Measurements from ENCODE around the gene LAX1. TPM values are rescaled to one million over a fixed set of nuclear protein-coding genes. Genes with fewer than 3 reads are reported as not detected.
A peak's percentile ranks its signal among the peaks of the same experiment; 100 is the strongest.
"Not testable (repeated sequence)": the region's sequence is repeated elsewhere in the genome, so short reads cannot be mapped to it uniquely, and the experiment has no call there.

LAX1 gene
- polyA plus RNA-seq, 1 donor: 0.27 TPM

DNA sequence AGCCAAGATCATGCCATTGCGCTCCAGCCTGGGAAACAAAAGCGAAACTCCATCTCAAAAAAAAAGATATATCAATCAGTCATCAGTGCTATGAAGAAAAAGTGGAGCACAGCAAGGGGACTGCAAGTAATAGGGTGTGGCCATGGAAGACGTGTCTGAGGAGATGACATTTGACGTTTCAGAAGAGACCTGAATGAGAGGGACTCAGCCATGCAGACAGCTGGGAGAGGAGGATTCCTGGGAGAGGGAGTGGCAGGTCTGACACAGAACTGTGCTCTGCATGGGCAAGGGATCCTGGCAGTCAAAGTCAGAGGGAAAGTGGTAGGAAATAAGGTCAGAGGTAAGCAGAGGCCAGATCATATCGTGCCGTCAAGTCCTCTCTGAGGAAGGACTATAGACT is 3.3 kb downstream of the LAX1 start:
- no peak for DNase-seq

DNA sequence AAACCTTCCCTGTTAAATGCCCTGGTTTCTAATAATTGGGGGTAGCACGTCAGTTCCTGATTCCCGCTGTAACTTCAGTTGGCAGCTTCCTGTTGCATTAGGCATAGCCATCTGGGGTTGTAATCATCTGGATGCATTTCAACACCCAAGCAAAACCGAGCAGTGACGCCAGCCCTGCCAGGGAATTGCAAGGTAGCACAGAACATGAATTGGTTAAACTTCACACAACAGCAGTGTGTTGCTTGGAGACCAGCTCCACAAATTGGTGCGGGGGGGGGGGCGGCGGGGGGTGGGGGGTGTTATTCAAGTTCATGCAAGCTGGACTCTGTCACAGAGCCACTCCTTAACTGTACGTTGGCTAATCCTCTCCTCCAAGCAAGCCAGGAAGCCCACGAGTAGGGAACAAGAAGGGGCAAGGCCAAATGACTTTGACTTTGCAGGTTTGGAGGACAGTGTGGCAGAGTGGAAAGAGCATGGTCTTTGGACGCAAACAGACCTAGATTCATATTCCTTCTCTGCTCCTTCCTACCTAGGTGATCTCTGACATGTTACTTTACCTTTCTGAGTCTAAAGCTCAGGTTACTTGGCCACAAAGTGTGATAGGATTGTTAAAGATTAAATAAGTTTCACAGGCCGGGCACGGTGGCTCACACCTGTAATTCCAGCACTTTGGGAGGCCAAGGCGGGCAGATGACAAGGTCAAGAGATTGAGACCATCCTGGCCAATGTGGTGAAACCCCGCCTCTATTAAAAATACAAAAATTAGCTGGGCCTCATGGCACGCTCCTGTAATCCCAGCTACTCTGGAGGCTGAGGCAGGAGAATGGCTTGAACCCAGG is 4.7 kb downstream of the LAX1 start:
- peak; percentile 72 for DNase-seq

DNA sequence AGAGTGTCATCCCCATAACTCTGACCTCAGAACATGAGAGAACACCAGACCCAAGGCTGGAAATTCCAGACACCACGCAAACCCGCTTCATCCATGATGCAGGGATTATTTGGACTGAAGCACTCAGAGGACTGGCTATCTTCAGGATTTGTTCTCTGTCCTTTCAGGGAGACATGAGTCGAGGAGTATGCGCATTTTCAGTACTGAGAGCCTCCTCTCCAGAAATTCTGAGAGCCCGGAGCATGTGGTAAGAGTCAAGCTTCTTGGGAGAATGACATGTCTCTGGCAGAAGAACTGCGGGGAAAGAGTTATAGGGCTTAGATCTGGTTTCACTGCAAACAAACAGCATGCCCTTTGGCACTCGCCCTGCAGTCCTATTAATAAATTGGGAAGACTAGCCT is 6.9 kb downstream of the LAX1 start:
- DNase-seq: no peak

DNA sequence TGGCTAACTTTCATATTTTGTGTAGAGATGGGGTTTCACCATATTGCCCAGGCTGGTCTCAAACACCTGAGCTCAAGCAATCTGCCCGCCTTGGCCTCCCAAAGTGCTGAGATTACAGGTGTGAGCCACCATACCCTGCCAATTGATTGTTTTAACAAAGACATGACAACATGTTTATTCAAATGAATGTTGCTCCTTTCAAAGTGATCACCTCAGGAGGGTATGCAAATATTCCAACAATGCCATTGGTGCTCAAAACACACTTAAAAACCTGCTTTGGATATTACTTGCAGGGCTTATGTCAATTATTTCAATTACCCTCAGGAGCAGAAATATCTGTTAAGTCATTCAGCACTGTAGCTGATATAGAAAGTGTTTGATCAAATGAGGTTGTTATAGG is 7.9 kb downstream of the LAX1 start:
- DNase-seq: no peak

DNA sequence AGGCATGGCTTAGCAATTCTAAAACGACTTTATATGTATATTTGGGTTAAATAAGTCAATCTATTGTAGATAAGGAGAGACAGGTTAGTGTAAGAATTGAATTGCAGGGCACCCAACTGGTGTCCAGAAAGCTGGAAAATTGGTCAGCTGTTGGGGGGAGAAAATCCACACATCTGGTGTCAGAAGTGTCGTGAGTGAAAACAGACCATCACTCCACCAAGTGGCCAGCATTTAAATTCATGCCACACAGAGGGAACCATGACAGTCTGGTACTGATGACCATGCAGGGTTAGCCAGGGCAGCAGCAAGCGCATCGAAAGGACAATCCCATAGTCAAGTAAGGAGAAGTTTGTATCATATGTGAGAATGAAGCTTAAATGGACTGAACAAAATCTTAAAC is 11.7 kb downstream of the LAX1 start:
- no peak for DNase-seq

DNA sequence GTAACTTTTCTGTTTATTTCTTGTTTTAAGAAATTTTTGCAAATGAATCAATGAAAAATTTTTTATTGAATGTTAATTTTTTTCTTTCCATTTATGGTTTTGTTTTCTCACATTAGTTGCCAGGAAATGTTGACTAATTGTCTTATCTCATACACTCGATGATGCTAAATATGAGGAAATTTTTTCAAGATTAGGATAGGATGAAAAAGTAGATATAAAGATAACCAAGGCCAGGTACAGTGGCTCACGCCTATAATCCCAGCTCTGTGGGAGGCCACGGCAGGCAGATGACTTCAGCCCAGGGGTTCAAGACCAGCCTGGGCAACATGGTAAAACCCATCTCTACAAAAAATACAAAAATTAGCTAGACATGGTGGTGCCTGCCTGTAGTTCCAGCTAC is 12.6 kb downstream of the LAX1 start:
- no peak for DNase-seq

DNA sequence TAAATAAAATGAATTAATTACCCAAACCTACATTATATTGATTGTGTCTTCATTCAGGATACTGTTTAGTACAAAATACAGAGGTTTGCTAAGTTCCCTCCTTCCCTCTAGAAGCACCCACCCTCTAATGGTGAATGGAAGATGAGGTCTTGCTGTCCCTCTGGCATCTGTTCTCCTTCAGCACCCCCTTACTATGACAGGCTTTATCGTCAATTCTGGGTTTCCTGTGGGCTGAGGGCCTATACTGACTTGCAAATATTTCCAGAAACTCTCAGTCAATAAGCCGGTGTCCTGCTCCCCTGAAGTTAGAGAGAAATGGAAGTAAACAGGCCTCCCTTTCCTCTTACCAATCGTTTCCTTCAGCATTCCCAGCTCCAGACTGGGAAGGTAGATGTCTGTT is 13.2 kb downstream of the LAX1 start:
- DNase-seq: no peak

DNA sequence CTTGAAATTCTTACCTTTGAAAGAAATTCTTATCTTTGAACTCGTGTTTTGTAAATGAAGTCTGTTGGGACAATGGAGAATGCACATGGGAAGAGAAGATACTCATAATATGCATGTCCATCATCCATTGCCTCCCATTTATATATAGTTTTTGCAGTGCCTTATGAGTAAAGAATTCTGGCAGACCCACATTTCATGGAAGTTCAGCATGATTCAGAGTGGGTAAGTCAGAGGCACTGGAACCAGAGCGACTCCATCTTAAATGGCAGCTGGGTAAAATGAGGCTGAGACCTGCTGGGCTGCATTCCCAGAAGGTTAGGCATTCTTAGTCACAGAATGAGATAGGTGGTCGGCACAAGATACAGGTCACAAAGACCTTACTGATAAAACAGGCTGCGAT is 13.8 kb downstream of the LAX1 start:
- no peak for DNase-seq

DNA sequence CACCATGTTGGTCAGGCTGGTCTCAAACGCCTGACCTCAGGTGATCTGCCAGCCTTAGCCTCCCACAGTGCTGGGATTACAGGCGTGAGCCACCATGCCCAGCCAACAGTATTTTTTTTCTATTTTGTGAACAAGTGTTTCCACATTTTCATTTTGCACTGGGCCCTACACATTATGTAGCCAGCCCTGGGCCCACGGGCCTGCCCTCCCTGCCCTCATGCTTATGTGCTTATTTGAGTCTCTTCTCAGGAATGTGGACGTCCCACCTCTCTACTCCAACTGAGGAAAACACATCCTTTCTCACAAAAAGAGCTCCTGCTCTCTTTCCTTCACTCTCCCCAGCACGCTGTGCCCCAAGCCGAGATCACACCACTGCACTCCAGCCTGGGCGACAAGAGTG is 17.0 kb downstream of the LAX1 start:
- no peak for DNase-seq

DNA sequence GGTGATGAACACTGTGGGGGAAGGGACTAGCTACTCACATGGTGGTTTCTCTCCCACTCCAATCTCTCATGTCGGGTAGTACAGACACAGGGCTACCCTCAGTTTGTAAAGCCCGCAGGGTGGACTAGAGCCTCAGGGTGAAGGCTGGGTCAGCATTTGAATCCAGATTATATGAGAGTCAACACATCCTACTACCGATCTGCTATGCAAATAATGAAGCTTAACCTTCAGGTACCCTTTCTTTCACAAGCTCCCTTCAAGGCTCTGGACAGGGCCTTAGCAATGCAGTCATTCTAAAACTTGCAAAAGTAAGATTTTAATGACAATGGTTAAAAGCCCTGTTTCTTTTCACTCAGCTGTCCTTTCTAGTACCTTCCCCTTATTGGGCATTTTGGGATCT is 25.0 kb downstream of the LAX1 start:
- no peak for DNase-seq

DNA sequence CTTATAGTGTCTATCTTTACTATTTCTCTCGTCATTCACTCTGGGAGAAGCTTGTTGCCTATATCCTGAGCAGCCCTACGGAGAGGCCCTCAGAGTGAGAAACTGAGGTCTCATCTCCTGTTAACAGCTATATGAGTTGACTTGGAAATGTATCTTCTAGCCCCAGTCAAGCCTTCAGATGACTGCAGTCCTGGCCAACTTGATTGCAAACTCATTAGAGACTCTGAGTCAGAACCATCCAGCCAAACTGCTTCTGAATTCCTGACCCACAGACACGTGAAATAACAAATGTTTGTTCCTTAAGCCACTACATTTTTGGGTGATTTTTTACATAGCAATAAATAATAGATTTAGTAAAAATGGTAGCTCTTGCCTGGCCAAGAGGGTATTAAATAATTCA is 26.5 kb downstream of the LAX1 start:
- no peak for DNase-seq

DNA sequence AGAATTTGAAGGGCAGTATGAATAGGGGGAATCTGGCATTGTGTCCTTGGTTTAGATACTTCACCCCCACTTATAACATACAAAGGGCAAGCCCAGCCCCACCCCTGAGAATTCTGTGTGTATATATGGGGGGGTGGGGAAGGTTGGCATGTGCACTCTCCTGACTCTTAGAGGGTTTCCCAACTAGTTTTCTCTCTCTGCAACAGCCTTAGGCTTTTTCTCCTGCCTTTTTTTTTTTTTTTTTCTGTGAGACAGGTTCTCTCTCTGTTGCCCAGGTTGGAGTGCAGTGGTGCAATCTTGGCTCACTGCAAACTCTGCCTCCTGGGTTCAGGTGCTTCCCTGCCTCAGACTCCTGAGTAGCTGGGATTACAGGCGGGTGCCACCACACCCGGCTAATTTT is 27.5 kb downstream of the LAX1 start:
- DNase-seq: no peak

DNA sequence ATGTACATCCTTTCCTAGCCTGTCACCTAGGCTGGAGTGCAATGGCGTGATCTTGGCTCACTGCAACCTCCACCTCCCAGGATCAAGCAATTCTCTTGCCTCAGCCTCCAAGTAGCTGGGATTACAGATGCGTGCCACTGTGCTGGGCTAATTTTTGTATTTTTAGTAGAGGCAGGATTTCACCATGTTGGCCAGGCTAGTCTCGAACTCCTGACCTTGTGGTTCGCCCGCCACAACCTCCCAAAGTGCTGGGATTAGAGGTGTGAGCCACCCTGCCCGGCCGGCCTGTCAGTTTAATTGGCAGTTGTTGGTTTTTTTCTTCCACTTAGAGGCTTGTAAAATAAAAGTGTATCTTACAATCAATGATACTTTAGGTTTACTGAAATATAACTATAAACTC is 28.6 kb downstream of the LAX1 start:
- not testable (repeated sequence) for DNase-seq

DNA sequence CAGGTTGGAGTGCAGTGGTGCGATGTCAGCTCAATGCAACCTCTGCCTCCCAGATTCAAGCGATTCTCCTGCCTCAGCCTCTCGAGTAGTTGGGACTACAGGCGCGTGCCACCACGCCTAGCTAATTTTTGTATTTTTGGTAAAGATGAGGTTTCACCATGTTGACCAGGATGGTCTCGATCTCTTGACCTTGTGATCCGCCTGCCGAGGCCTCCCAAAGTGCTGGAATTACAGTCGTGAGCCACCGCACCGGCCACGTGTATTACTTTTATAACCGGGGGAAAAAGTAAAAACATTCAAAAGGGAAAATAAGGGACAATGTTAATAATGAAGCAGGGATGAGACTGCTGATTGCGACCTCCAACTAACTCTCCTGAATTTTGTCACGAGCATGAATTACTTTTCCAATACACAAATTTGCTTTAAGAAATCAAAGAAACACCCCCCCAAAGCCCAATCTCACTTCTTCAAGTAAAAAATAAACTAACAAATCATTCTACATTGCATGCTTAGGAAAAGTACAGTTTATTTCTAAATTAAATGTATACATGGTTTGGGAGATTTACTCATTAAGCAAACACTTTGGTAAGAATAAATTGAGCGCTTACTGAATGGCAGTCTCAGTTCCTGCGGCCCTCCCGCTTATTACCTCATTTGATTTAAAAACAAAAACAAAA is 29.9 kb downstream of the LAX1 start:
- no peak for DNase-seq

DNA sequence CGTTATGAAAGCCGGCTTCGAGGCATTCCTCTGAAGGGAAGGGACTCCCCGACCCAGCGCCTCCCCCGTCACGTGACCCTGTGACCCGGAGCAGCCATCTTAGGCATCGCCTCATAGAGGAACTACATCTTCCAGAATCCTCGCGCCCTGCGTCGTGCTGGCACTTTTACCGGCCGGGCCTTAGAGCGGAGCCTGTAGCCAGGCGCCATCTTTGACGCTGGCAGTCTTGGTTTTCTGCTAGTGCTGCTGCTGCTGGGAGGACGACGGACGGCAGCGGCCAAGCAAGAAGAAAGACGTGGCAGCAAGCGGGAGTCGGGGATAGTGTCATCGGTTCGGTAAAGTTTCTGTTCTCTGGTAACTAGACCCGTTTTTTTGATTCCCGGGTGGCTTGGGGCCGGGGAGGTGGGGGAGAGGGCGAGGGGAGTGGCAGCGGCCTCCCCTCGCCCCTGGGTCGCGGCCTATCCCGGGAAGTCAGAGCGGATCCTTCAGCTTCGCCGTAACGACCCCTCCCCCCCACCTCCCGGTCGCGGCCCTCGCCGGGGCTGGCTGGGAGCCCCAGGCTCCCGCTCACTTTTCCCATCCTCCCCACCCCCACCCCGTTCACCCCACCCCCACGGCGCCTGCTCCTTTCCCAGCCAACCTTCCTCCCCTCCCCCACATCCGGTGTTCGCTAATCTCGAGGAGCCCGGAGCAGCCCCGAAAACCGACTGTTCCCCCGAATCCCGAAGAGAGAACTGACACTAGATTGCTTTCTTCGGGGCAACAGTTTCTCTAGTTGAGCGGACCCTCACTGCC is 30.7 kb downstream of the LAX1 start, which contains the start of the genes ZBED6 and ZC3H11A:
Gene ZBED6, plus strand, starts transcription at position 183 of the 795 bp plus-strand sequence. CDS start 1,900 bp downstream, outside the sequence.
Gene ZC3H11A, plus strand, starts transcription at position 183 of the 795 bp plus-strand sequence. CDS start 21,448 bp downstream, outside the sequence.
- peak; percentile 98 for DNase-seq

DNA sequence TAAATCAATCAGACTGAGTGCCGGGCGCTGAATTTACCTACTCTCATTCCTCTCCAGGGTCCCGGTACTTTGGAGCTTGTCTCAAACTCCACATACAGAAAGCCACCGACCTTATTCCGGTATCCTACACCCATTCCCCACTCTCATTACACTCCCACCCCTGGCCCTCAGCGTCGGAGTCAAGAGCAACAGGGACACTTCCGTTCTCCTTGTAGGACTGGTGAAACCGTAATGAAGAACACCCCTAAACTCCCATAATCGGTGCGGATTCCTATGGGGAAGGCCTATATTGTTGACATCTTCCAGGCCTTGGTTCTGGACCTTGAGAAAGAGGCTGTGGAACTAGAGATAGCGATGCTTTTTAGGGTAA is 31.2 kb downstream of the LAX1 start:
- DNase-seq: peak; percentile 51

DNA sequence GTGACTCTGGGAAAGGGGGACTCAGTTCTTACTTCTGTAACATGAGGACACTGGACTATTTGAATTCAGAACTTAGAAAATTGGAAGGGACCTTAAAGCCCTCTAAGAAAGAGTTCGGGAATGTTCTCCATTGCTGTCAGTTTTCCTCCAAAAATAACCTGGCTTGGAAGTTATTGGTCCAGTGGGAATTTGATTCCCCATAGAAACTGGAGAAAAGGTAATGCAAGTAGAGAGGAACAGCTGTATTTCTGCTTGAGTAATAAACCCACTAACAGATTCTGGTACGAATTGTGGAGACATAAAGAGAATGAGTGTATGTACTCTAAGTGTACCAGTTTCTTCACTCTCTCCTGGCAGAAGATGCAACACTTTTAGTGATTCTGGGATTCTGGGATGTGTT is 32.2 kb downstream of the LAX1 start:
- DNase-seq: no peak

DNA sequence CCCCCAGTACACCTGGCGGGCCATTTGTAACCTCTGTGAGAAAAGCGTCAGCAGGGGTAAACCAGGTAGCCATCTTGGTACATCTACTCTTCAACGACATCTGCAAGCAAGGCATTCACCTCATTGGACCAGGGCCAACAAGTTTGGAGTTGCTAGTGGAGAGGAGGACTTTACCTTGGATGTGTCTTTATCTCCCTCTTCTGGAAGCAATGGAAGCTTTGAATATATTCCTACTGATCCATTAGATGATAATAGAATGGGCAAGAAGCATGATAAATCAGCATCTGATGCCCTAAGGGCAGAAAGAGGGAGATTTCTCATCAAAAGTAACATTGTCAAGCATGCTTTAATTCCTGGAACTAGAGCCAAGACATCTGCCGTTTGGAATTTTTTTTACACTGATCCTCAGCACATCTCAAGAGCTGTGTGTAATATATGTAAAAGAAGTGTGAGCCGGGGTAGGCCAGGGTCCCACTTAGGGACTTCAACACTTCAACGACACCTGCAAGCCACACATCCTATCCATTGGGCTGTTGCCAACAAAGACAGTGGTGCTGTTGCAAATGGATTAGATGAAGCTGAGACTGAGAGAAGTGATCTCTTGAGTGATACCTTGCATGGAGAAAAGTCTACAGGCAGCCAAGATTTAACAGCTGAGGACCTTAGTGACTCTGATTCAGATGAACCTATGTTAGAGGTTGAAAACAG is 33.1 kb downstream of the LAX1 start:
- DNase-seq: no peak

DNA sequence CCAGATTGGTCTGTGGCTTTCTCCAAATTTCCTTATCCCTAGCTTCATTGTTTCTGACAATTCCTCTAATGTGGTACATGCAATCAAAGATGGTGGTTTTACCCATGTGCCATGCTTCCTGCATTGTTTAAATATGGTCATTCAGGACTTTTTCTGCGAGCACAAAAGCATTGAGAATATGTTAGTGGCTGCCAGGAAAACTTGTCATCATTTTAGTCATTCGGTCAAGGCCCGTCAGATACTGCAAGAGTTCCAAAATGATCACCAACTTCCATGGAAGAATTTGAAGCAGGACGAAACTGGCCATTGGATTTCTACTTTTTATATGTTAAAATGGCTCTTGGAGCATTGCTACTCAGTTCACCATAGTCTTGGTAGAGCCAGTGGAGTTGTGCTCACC is 34.2 kb downstream of the LAX1 start:
- DNase-seq: no peak

DNA sequence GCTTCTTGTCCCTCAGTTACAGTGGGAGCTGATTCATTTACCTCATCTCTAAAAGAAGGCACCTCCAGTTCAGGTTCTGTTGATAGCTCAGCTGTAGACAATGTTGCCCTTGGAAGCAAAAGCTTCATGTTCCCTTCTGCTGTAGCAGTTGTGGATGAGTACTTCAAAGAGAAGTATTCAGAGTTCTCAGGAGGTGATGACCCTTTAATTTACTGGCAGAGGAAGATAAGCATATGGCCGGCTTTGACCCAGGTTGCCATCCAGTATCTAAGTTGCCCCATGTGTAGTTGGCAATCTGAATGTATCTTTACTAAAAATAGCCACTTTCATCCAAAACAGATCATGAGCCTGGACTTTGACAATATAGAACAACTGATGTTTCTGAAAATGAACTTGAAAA is 35.0 kb downstream of the LAX1 start:
- DNase-seq: no peak

DNA sequence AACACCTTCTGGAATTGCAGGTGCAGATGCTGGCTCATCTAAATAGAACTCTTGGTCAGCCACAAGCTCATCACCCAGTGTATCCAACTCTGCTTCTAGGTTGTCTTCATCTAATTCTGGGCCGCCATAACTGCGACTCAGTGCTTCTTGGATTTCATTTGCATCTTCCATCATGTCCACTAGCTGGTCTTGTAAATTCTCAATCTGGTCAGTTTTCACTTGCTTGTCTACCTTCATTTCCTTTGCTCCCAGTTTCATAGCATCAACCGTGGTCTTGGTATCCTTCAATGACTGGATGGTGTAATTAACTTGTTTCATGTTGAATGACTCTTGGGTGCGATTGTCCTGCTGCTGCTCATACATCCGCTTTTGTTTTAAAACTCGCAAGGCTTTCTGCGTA is 40.7 kb downstream of the LAX1 start:
- DNase-seq: no peak

DNA sequence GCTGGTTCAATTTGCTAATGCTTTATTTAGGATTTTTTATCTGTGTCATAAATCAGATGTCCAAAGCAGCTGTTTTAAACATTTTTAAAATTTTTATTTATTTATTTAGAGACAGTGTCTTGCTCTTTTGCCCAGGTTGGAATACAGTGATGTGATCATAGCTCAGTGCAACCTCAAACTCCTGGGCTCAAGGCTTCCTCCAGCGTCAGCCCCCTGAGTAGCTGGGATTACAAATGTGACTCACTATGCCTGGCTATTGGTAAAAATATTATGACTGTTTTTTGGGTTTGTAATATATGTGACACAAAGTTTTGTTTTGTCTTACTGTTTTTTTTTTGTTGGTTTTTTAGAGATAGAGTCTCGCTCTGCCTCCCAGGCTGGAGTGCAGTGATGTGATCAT is 42.2 kb downstream of the LAX1 start:
- no peak for DNase-seq

Measured in left kidney (tissue), 2 donors.